ENCODE measurements around the gene GNAT2.

Gene GNAT2

GRCh38 chr1:109641861-109642260 is 22.4 kb upstream of the GNAT2 start:
- DNase-seq (ENCODE audit: low spot score), result no peak

GRCh38 chr1:109641078-109641740 is 21.8 kb upstream of the GNAT2 start:
- DNase-seq (ENCODE audit: low spot score), result no peak

- peak; percentile 86 for DNase-seq (ENCODE audit: low spot score)
These were observed 21.0 kb upstream of the GNAT2 start for GRCh38 chr1:109640285-109640865.

- DNase-seq (ENCODE audit: low spot score), result no peak
These were observed 20.4 kb upstream of the GNAT2 start for GRCh38 chr1:109639841-109640184.

- no peak for DNase-seq (ENCODE audit: low spot score)
These were observed 19.8 kb upstream of the GNAT2 start for GRCh38 chr1:109639063-109639840.

GRCh38 chr1:109637446-109637845 is 18.0 kb upstream of the GNAT2 start:
- DNase-seq (ENCODE audit: low spot score), result no peak

- DNase-seq (ENCODE audit: low spot score), result no peak
These were observed 17.0 kb upstream of the GNAT2 start for GRCh38 chr1:109636201-109636952.

- no peak for DNase-seq (ENCODE audit: low spot score)
These were observed 16.4 kb upstream of the GNAT2 start for GRCh38 chr1:109635862-109636200.

GRCh38 chr1:109634771-109635750 is 15.6 kb upstream of the GNAT2 start:
- no peak for DNase-seq (ENCODE audit: low spot score)

- DNase-seq (ENCODE audit: low spot score), result no peak
These were observed 14.9 kb upstream of the GNAT2 start for GRCh38 chr1:109634292-109634691.

- DNase-seq (ENCODE audit: low spot score), result no peak
These were observed 13.4 kb upstream of the GNAT2 start for GRCh38 chr1:109632671-109633346.

- no peak for DNase-seq (ENCODE audit: low spot score)
These were observed 12.4 kb upstream of the GNAT2 start for GRCh38 chr1:109631513-109632505.

- DNase-seq (ENCODE audit: low spot score), result no peak
These were observed 11.6 kb upstream of the GNAT2 start for GRCh38 chr1:109630898-109631512.

GRCh38 chr1:109630081-109630897 is 10.9 kb upstream of the GNAT2 start:
- peak; percentile 44 for DNase-seq (ENCODE audit: low spot score)

GRCh38 chr1:109629372-109630030 is 10.1 kb upstream of the GNAT2 start:
- no peak for DNase-seq (ENCODE audit: low spot score)

GRCh38 chr1:109628540-109629321 is 9.3 kb upstream of the GNAT2 start:
- DNase-seq (ENCODE audit: low spot score), result no peak
